Psoas muscle (tissue), 8 donors: Measurements from ENCODE around the gene FTCD. TPM values are rescaled to one million over a fixed set of nuclear protein-coding genes. Genes with fewer than 3 reads are reported as not detected.

Experiments used
- ATAC-seq, 4 donors: fragments of 200-7000 bp; cut with Tn5 transposase; one replicate each; pipeline ENCODE4 v1.9.1; 2020; ENCODE audit warnings: moderate library complexity in 3 of 4, mild to moderate bottlenecking in 2 of 4
- DNase-seq, 2 donors: peaks; one replicate each; pipeline ENCODE4 v3.0.0-alpha.2; 2020
- H3K27ac ChIP-seq: fragments of 200-600 bp; one replicate; pipeline ENCODE4 v1.8.0; 2022
- H3K27me3 ChIP-seq, 3 donors: fragments of 200-600 bp in 1 of 3; one replicate each; pipeline versions ENCODE4 v1.6.1 to v1.8.0; 2013 to 2022; ENCODE audit warnings: low read length in 2 of 3, mild to moderate bottlenecking in 2 of 3, moderate library complexity in 1 of 3; ENCODE audit not compliant: insufficient read depth in 3 of 3
- H3K36me3 ChIP-seq, 2 donors: fragments of 200-600 bp in 1 of 2; one replicate each; pipeline versions ENCODE4 v1.6.1 to v1.8.0; 2013 to 2022; ENCODE audit warnings: low read depth in 1 of 2, mild to moderate bottlenecking in 1 of 2, moderate library complexity in 1 of 2; ENCODE audit not compliant: insufficient read depth in 1 of 2
- H3K4me1 ChIP-seq: fragments of 200-600 bp; one replicate; pipeline ENCODE4 v1.8.0; 2022
- H3K4me3 ChIP-seq: fragments of 200-600 bp; one replicate; pipeline ENCODE4 v1.8.0; 2022; ENCODE audit warnings: mild to moderate bottlenecking
- H3K9me3 ChIP-seq: fragments of 200-600 bp; one replicate; pipeline ENCODE4 v1.8.0; 2022
- WGBS, 3 donors: extraction: QIAGEN DNeasy Blood & Tissue Kit; methylation state at CpG; one replicate each; pipeline versions ENCODE4 v1.1.6 to v1.1.7; 2013; 5-methylcytosine and 5-hydroxymethylcytosine counted together
- intact Hi-C, 2 donors: fragments of 100-400 bp; cut with DNase I; formaldehyde crosslinking; loops; one replicate each; pipeline versions ENCODE4 v1.11.0 to v1.14.2; 2022
- polyA plus RNA-seq, 3 donors: library from polyadenylated mRNA; stranded (reverse); fragments of 200-250 nt; gene quantifications; one replicate each; pipeline ENCODE4 v1.2.3, GENCODE V29; 2013
- total RNA-seq, 4 donors: library from RNA; stranded (reverse); fragmentation: NEBNext Ultra II Directional in 2 of 4; extraction: Animal tissue kit (Norgen Biotek cat#: 25700) in 2 of 4; gene quantifications; one replicate each; pipeline versions ENCODE4 v1.2.1 to v1.2.4, GENCODE V29; 2021 to 2023
- TF ChIP-seq, protein P1 (sequence below): fragments of 200-600 bp; IDR thresholded peaks from one replicate; pipeline ENCODE4 v1.8.0; 2022; ENCODE audit warnings: antibody characterized with exemption
- donor health status: healthy with polysubstance abuse.
- donor health status: DM: no; HTN: no; CAD: no; lungs with moderate emphysema.
- donor health status: Bipolar disorder and iron deficiency.
- donor health status: healthy.
- donor health status: DM: yes; HTN: yes; CAD: no.
- donor health status: DM: no; HTN: no; CAD: no.
- donor health status: DM: no; HTN: no; CAD: no.
- donor health status: DM: yes; HTN: yes; CAD: no.

Gene FTCD
- total and polyA plus RNA-seq, 7 donors, result 0.03 to 2.0 (median 0.13) TPM; not detected in 3

DNA sequence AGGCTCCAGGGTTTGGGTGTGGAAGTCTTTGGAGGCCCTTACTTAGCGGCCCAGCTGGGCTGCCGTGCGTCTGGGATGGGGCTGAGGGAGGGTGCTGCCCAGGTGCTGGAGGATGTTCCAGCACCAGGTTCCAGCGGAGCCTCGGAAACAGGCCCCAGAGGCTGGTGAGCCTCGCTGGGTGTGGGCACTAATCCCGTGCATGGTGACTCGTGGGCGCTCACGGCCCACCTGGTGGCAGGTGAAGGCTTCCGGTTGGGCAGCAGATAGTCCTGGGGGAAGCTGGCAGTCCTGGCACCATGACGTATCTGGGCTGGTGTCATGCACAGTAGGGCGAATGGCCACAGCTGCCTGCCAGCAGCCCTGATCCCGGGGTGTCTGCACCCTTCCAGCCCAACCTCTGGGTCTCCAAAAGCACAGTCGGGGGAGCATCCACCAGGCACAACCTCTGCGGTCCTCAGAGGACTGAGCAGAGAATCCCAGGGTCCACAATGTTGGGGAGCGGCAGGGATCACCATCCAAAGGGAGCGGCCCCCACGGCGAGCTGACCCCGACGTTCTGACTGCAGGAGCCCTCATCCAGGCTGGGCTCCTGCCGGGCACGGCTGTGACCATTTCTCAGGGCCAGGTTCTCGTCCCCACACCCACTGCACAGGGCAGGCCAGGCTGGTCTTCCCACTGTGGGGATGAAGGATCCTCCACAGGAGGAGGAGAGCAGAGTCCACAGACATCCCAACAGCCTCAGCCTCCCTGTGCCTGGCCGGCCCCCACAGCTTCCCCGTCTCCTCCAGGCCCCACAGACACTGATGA lies 25.3 kb downstream of the FTCD start:
- Histone ChIP-seq H3K36me3 (peaks cover 0 to 10% of the 10 kb centered on the region in 2 donors), H3K4me3 (no peak overlapping the region), H3K4me1 (no peaks in the 10 kb centered on the region), H3K27ac (no peak overlapping the region), H3K27me3 (no peaks in the 10 kb centered on the region), H3K9me3 (no peaks in the 10 kb centered on the region)
- ATAC-seq, result peak in 1 of 4 donors; percentile 10
- WGBS, 3 donors, result 63 to 74% (median 70%) methylated on average over 23 to 27 of the region's 27 CpGs
- intact Hi-C loops, result no loop called here
- peak; percentile 15 to 49 for DNase-seq
- TF ChIP-seq, protein P1, sequence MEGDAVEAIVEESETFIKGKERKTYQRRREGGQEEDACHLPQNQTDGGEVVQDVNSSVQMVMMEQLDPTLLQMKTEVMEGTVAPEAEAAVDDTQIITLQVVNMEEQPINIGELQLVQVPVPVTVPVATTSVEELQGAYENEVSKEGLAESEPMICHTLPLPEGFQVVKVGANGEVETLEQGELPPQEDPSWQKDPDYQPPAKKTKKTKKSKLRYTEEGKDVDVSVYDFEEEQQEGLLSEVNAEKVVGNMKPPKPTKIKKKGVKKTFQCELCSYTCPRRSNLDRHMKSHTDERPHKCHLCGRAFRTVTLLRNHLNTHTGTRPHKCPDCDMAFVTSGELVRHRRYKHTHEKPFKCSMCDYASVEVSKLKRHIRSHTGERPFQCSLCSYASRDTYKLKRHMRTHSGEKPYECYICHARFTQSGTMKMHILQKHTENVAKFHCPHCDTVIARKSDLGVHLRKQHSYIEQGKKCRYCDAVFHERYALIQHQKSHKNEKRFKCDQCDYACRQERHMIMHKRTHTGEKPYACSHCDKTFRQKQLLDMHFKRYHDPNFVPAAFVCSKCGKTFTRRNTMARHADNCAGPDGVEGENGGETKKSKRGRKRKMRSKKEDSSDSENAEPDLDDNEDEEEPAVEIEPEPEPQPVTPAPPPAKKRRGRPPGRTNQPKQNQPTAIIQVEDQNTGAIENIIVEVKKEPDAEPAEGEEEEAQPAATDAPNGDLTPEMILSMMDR, result no peak

DNA sequence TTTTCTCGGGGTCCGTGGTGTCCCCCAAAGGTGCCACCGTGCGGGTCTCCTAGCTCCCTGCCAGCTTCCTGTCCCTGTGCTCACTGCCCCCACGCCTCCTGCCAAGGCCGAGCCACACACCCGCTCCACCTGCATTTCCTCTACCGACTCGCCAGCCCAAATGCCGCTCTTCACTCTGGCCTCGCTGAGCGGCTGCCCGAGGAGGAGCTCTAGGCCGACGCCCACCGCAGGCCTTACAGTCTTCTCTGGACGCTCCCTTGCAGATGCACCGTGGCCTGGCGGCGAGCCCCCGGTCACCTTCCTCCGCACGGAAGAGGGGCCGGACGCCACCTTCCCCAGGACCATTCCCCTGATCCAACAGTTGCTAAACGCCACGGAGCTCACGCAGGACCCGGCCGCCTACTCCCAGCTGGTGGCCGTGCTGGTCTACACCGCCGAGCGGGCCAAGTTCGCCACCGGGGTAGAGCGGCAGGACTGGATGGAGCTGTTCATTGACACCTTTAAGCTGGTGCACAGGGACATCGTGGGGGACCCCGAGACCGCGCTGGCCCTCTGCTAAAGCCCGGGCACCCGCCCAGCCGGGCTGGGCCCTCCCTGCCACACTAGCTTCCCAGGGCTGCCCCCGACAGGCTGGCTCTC lies 26.3 kb downstream of the FTCD start:
- DNase-seq (peak; percentile 22 to 52), ATAC-seq (no peak)
- Histone ChIP-seq H3K27ac (no peak overlapping the region), H3K36me3 (peaks cover 0 to 10% of the 10 kb centered on the region in 2 donors), H3K4me3 (no peak overlapping the region), H3K9me3 (no peaks in the 10 kb centered on the region), H3K27me3 (no peaks in the 10 kb centered on the region), H3K4me1 (no peaks in the 10 kb centered on the region)
- TF ChIP-seq, protein P1, result no peak
- intact Hi-C loops, result no loop called here
- 80 to 85% (median 84%) methylated on average over 45 of the region's 45 CpGs for WGBS, 3 donors

DNA sequence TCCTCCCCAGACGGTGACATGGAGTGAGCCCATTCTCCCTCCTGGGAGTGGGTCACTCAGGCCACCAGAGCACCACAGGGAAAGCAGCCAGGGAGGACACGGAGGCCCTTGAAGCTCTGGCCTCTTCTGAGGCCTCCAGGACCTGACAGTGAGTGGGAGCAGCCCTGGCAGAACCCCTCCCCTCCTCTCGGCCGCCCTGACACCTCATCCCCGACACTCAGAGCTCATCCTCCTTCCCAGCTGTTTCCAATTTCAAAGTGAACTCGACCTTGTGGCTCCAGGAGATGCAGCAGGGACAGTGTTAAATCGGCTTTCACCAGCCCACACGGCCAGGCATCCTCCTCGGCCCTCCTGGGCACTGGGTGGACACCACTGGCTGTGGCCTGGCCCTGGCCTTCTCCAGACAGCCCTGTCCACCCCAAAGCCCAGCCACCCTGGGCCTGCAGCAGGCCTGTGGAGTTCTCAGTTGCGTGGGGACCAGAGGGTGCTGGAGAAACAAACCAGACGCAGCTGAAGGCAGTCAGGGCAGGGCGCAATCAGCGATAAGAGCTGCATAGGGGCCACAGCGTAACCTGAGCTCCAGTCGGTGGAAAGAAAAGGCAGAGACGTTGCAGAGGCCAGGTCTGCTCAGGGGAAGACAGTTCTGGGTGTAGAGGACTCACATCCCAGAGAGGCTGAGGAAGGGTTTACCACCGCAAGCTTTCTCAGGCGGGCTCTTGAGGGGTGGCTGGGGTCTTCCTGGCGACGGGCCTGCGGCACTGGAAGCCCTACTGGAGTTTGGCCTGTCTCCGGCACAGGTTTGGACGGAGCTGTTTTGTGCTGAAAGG lies 27.1 kb downstream of the FTCD start:
- no peak for ATAC-seq
- intact Hi-C loops, result no loop called here
- WGBS, 3 donors, result 69 to 73% (median 70%) methylated on average over 23 of the region's 23 CpGs
- H3K4me1 ChIP-seq, result no peaks in the 10 kb centered on the region
- TF ChIP-seq, protein P1, result no peak
- DNase-seq, result peak in 1 of 2 donors; percentile 33
- H3K4me3 ChIP-seq, result no peak overlapping the region
- H3K36me3 ChIP-seq, result peaks cover 0 to 10% of the 10 kb centered on the region in 2 donors
- no peaks in the 10 kb centered on the region for H3K27me3 ChIP-seq
- no peaks in the 10 kb centered on the region for H3K9me3 ChIP-seq
- no peak overlapping the region for H3K27ac ChIP-seq

DNA sequence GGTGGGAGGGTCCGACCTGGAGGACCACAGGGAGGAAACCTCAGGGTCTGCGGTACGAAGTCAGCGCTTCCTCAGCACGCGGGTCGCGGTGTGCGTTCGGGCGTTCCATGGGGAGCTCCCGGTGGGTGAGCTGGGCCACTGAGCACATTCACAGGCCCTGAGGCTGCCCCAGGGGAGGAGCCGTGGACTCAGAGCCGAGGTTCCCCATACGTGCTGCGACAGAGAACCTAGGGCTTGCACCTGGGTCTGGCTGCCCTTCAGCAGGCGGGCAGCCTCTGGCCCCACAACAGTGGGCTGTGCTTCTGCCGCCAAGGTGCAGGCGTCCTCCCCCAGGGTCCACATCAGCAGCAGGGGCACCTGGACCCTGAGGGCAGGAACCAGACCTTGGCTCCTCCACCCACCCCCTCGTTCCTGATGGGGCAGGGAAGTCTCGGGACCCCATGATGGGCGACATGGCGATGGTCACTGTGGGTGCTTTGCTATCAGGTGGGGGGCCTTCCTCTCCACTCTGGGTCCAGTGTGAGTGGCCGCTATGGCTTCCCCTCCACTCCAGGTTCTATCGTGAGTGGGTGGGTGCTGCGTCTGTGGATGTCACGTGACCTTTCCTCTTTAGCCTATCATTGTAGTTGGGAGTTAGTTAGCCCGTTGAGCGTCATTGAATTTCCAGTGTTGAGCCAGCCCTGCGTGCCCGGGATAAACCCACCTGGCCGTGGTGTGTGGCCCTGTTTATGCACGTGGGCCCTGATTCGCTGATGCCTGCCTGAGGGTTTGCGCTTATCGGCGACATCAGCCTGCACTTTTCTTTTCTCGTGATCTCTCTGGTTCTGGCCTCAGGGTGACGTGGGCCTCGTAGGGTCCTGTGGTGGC lies 27.9 kb downstream of the FTCD start:
- no peaks in the 10 kb centered on the region for H3K9me3 ChIP-seq
- H3K4me1 ChIP-seq, result no peaks in the 10 kb centered on the region
- intact Hi-C loops, result no loop called here
- H3K27ac ChIP-seq, result no peak overlapping the region
- no peak overlapping the region for H3K4me3 ChIP-seq
- no peaks in the 10 kb centered on the region for H3K27me3 ChIP-seq
- ATAC-seq (no peak), DNase-seq (peak; percentile 11 to 48)
- 86 to 89% (median 87%) methylated on average over 39 to 40 of the region's 40 CpGs for WGBS, 3 donors
- H3K36me3 ChIP-seq, result peaks cover 0 to 14% of the 10 kb centered on the region in 2 donors
- TF ChIP-seq, protein P1, result no peak
